ENCODE measurements around the gene AMD1. TPM values are rescaled to one million over a fixed set of nuclear protein-coding genes. Genes with fewer than 3 reads are reported as not detected.

The AMD1 gene
- total and polyA plus RNA-seq, 2 of the 8 experiments (the other 6 are each of a cell fraction or from before 2014, with no cell fraction given): 60.9 to 177 TPM

DNA sequence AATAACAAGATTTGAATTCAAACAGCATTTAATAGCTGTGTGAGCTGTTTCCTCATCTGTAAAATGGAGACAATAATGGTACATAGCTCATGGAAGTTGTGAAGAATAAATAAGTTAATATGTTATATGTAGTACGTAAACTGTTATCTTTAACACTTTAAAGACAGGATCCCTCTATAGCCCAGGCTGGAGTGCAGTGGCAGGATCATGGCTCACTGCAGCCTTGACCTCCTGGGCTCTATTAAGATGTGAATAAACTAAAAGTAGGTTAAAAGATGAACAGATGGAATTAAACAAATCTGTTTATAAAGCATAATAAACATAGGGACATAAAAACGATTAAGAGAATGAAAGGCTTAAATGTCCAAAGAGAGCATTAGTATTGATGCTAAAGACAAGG is 3.0 kb downstream of the AMD1 start (continued):
- TF ChIP-seq, protein P1, sequence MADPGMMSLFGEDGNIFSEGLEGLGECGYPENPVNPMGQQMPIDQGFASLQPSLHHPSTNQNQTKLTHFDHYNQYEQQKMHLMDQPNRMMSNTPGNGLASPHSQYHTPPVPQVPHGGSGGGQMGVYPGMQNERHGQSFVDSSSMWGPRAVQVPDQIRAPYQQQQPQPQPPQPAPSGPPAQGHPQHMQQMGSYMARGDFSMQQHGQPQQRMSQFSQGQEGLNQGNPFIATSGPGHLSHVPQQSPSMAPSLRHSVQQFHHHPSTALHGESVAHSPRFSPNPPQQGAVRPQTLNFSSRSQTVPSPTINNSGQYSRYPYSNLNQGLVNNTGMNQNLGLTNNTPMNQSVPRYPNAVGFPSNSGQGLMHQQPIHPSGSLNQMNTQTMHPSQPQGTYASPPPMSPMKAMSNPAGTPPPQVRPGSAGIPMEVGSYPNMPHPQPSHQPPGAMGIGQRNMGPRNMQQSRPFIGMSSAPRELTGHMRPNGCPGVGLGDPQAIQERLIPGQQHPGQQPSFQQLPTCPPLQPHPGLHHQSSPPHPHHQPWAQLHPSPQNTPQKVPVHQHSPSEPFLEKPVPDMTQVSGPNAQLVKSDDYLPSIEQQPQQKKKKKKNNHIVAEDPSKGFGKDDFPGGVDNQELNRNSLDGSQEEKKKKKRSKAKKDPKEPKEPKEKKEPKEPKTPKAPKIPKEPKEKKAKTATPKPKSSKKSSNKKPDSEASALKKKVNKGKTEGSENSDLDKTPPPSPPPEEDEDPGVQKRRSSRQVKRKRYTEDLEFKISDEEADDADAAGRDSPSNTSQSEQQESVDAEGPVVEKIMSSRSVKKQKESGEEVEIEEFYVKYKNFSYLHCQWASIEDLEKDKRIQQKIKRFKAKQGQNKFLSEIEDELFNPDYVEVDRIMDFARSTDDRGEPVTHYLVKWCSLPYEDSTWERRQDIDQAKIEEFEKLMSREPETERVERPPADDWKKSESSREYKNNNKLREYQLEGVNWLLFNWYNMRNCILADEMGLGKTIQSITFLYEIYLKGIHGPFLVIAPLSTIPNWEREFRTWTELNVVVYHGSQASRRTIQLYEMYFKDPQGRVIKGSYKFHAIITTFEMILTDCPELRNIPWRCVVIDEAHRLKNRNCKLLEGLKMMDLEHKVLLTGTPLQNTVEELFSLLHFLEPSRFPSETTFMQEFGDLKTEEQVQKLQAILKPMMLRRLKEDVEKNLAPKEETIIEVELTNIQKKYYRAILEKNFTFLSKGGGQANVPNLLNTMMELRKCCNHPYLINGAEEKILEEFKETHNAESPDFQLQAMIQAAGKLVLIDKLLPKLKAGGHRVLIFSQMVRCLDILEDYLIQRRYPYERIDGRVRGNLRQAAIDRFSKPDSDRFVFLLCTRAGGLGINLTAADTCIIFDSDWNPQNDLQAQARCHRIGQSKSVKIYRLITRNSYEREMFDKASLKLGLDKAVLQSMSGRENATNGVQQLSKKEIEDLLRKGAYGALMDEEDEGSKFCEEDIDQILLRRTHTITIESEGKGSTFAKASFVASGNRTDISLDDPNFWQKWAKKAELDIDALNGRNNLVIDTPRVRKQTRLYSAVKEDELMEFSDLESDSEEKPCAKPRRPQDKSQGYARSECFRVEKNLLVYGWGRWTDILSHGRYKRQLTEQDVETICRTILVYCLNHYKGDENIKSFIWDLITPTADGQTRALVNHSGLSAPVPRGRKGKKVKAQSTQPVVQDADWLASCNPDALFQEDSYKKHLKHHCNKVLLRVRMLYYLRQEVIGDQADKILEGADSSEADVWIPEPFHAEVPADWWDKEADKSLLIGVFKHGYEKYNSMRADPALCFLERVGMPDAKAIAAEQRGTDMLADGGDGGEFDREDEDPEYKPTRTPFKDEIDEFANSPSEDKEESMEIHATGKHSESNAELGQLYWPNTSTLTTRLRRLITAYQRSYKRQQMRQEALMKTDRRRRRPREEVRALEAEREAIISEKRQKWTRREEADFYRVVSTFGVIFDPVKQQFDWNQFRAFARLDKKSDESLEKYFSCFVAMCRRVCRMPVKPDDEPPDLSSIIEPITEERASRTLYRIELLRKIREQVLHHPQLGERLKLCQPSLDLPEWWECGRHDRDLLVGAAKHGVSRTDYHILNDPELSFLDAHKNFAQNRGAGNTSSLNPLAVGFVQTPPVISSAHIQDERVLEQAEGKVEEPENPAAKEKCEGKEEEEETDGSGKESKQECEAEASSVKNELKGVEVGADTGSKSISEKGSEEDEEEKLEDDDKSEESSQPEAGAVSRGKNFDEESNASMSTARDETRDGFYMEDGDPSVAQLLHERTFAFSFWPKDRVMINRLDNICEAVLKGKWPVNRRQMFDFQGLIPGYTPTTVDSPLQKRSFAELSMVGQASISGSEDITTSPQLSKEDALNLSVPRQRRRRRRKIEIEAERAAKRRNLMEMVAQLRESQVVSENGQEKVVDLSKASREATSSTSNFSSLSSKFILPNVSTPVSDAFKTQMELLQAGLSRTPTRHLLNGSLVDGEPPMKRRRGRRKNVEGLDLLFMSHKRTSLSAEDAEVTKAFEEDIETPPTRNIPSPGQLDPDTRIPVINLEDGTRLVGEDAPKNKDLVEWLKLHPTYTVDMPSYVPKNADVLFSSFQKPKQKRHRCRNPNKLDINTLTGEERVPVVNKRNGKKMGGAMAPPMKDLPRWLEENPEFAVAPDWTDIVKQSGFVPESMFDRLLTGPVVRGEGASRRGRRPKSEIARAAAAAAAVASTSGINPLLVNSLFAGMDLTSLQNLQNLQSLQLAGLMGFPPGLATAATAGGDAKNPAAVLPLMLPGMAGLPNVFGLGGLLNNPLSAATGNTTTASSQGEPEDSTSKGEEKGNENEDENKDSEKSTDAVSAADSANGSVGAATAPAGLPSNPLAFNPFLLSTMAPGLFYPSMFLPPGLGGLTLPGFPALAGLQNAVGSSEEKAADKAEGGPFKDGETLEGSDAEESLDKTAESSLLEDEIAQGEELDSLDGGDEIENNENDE (IDR thresholded peaks at IDR 0.05; ENCODE audit: insufficient replicate concordance, low read length): no peak
- no peak for TF ChIP-seq NANOG (IDR thresholded peaks at IDR 0.05; ENCODE audit: insufficient read depth, low read depth, low read length, poor library complexity, severe bottlenecking)
- TF ChIP-seq SIX5 (IDR thresholded peaks at IDR 0.05; ENCODE audit: low read depth, low read length): no peak
- no peak for TF ChIP-seq EP300 (IDR thresholded peaks at IDR 0.05; ENCODE audit: borderline replicate concordance in 1 of 2, low read depth in 2 of 2, low read length in 2 of 2)

Data from H1 (cell line).